Fibroblast of lung (primary cell): ENCODE data around the gene GRAMD2A.

Experiments used
- CTCF ChIP-seq, 2 donors: IDR thresholded peaks in 1 of 2; conservative IDR thresholded peaks in 1 of 2; 1 replicate in 1 of 2; 2 replicates in 1 of 2; pipeline ENCODE4 v1.5.1; 2011 to 2012; ENCODE audit warnings: low read length in 2 of 2, control low read depth in 1 of 2, inconsistent platforms in 1 of 2, low read depth in 1 of 2, mild to moderate bottlenecking in 1 of 2
- EZH2 ChIP-seq: IDR thresholded peaks from 2 replicates; pipeline ENCODE4 v1.5.1; 2012; ENCODE audit warnings: low read length, control low read depth, mild to moderate bottlenecking; ENCODE audit errors: missing control alignments

GRCh38 chr15:72176159-72176558, 21.4 kb downstream of the GRAMD2A start:
- no peak for TF ChIP-seq CTCF (conservative IDR thresholded peaks at IDR 0.05 in 1 of 2, IDR thresholded peaks at IDR 0.05 in 1 of 2; ENCODE audit: low read depth in 1 of 2, low read length in 2 of 2)
- no peak for TF ChIP-seq EZH2
